ENCODE measurements around the gene KDM3A.

- TF ChIP-seq POLR2A (IDR thresholded peaks at IDR 0.05) = no peak
- TF ChIP-seq CTCF (IDR thresholded peaks at IDR 0.05) = no peak
Measured at GRCh38 chr2:86491088-86491487, 49.9 kb downstream of the KDM3A start.
